Measurements from ENCODE around the gene CIT.

The CIT gene

DNA sequence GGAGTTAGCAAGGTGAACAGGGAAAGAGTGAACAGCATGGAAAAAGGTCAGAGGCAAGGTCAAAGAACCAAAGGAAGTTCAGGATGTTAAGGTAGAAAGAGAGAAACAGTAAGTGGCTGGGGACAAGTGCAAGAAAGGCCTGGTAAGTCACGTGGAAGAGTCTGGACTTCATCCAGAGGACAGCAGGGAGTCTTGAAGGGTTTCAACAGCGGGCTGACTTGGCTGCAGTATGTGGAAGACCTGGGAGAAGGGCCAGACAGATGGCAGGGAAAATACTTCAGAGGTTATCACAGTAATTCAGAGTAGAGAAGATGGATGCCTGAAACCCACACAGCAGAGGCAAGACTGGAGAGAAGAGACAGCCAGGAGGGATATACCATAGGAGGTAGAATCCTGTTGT lies 34.0 kb downstream of the CIT start:
- no peak for DNase-seq

GRCh38 chr12:119842380-119842779 lies 34.7 kb downstream of the CIT start:
- DNase-seq, result no peak

- no peak for DNase-seq
Measured at GRCh38 chr12:119841433-119842210, 35.5 kb downstream of the CIT start.

DNA sequence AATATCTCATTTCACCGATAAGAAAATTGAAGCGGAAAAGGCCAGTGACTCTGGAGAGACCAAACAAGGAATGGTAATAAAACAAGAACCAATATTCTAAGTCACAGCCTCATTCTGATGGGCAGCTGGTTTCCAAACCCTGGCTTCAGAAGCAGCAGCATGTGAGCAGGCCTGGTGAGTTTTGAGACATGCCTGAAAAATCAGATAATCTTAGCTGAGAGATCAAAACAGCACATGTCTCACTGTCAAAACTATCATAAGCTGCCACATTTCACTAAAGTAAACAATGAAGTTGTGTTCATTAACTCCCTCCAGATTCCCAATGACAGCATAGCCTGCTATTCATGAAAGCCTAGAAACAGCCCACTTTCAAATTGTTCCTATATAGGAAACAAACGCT lies 36.5 kb downstream of the CIT start:
- no peak for DNase-seq

DNA sequence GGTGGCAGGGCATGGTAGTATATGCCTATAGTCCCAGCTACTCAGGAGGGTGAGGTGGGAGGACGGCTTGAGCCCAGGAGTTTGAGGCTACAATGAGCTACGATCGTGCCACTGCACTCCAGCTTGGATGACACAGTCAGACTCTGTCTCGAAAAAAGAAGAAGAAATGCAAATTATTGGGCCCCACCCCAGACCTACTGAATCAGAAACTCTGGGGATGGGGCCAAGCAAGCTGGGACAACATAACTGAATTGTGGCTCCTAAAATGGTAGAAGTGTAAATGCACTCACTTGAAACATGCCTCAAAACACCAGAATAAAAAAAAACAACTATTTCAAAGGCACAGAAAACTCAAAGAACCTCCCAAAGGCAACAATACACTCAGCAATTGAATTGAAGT lies 37.0 kb downstream of the CIT start:
- no peak for DNase-seq

GRCh38 chr12:119838826-119839600 lies 38.1 kb downstream of the CIT start:
- DNase-seq, result no peak

DNA sequence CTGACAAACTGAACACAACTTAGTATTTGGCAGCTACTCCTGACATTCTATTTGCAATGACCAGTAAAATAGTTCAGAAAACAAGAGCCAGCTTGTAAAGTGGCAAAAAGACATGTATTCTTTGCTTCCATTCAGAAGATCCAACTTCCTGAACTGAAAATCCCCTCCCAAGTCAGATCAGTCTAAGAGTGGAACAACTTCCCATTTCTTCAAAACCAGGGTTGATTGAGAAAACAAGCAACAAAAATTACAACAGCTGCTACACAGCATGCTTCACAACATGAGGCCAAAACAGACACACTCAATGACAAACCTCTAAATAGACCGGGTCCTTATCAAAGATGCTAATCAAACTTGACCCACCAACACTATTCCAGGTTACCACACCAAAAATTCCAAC lies 40.3 kb downstream of the CIT start:
- no peak for DNase-seq

DNA sequence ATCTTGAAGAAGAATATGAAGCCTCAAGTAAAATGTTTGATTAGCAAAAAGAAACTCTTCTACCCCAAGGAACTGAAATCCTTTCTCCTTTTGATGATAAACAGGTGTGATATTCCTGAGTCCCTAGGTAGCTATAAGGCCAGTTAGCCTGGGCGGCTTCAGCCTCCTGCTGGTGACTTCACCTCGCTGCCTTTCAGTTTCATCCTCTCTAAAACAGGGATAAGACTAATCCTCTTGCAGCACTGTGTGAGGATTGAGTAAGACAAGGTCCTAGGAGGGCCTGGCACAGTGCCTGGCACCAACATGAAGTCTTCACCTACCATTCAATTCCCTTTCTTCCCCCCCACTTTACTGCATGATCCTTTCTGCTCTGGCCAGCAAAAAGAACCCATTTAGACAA lies 42.1 kb downstream of the CIT start:
- no peak for DNase-seq

DNA sequence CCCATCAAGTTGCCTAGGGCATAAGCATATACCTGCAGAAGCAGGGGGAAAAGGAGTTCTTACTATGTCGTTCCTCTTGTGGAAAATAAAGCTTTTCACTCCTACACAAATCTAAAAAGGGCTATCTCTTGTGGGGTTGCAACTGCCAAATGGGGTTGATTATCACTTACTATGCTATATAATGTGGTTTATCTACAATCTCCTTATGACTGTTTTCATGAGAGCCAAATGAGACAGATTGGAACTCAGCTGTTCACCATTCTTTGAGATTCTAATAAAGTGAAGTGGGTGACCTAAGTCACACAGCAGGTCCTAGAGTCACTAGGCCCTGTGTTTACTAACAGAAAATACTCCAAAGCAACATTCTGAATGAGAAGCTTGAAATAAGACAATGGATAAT lies 47.7 kb downstream of the CIT start:
- DNase-seq, result no peak

GRCh38 chr12:119828300-119828699 lies 48.8 kb downstream of the CIT start:
- DNase-seq, result no peak

- DNase-seq, result no peak
Measured at GRCh38 chr12:119827760-119828159, 49.4 kb downstream of the CIT start.

GRCh38 chr12:119826661-119827445 lies 50.3 kb downstream of the CIT start:
- no peak for DNase-seq

DNA sequence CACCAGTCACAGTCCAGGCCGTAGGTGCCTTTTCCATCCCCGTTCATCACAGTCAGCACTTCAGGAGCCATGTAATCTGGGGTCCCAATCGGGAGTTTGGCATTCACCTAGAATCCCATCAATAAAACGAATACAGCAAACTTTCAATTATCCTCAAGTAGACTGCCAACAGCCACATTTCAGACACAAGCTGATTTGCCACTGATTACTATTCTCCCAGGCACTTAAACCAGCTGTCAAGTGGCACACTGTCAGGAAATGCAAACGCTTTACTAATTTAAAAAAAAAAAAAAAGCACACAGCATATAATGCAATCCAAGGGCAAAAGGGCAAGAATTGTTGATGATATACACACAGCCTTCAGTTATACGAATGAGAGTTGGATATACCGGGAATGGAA lies 51.9 kb downstream of the CIT start:
- DNase-seq, result no peak

GRCh38 chr12:119822046-119822445 lies 55.1 kb downstream of the CIT start:
- DNase-seq, result no peak

DNA sequence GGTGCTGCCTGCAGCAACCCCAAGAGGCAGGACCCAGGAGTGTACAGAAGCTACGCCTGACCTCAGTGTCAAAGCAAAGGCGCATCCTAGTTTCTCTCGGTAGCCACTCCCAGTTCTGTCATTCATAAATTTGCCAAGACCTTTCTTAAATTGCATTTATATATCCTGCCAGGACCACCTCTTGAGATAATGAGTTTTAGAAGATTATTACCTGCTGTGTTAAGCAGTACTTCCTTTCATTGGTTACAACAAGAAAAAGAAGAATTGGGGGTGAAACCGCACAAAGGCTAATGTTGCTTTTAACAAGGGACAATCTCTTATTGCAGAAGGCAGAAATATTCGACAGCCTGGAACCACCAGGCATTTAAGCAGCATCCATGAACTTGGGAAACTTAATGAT lies 57.8 kb downstream of the CIT start:
- DNase-seq, result no peak

DNA sequence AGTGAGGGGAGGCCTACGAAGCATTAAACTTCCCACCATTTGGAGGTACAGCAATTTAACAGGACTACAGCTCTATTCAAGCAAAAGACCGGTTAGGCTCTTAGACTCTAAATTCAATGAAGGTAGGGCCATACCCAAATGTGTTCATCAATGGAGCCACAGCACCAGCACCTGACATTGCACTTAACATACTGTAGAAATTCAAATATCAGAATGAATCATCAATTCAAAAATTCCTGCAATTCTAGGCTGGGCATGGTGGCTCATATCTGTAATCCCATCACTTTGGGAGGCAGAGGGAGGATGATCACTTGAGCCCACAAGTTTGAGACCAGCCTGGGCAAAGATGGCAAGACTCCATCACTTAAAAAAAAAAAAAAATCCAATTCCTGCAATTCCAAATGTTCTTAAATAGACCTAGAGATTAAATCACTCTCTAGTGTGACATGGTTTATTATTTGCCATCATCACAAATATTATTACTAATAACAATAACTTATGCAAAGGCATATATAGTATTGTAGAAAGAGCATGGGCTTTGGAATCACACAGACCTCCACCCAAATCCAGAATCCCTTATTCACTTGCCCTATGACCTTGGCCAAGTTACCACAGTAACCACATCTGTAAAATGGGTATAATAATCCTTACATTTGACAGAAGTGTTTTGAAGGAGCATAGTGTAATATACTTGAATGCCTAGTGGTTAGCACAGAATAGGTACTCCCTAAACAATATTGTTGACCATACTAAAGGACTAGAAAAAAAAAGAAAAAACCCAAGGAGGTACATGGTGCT lies 59.4 kb downstream of the CIT start:
- DNase-seq, result no peak

GRCh38 chr12:119809023-119809422 lies 68.1 kb downstream of the CIT start:
- no peak for DNase-seq

GRCh38 chr12:119808441-119808840 lies 68.7 kb downstream of the CIT start:
- no peak for DNase-seq

- no peak for DNase-seq
Measured at GRCh38 chr12:119807380-119807779, 69.7 kb downstream of the CIT start.

DNA sequence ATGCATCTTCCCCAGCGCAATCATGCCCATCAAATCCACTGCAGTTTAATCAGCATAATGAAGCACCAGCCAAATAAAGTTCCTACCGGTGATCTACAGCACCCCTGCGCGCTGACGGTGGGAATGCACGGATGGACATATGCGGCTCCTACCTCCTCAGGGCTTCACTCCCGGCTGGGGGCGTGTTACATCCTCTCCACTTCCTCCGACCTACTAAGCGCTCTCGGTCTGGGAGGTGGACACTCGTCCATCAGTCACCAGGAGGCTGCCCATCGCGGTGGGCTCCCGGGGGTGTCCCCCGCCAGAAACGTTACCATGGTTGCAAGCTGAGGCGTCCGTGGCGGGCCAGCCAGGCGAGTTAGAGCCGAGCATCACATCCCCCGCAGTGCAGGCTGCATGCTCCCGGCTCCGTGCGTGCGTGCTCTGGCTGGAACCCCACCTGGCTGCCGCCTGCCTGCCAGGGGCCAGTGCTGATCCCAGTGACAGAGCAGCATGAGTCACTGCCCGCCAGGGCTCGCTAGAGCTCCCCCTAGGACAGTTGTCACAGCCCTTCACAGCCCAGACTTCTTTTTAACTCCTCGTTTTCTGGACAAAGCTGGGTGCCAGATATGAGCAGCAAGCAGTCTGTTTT lies 73.0 kb downstream of the CIT start:
- DNase-seq, result no peak

DNA sequence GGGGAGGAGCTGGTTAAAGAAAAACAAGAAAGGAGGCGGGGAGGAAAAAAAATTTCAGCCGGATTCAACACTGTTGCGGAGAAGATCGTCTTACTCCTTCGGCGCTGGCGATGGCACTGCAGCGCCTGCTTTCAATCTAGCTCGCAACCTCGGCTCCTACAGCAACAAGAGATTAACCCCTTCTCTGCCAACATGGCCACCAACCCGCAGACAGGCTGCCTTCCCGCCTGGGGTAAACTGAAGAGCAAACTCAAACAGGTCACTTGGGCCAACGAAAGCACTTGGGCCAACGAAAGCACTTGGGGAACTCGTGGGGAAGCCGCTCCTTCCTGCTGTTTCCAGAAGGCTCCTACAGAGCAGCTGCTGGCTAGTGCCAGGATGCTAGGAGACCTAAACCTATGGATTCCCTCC lies 73.7 kb downstream of the CIT start:
- DNase-seq, result no peak

GRCh38 chr12:119802472-119802871 lies 74.6 kb downstream of the CIT start:
- no peak for DNase-seq
